NB4 (cell line): ENCODE data around the gene DUOXA2.

Source experiments
- DNase-seq: peaks from one replicate; pipeline ENCODE4 v3.0.0; 2010; ENCODE audit warnings: low read depth
- H3K4me3 ChIP-seq: one replicate; pipeline ENCODE4 v1.5.1; 2011; ENCODE audit warnings: mild to moderate bottlenecking, low read depth, low read length, moderate library complexity
- MYC ChIP-seq: IDR thresholded peaks from 2 replicates; pipeline ENCODE4 v1.6.1; 2011; ENCODE audit warnings: low read depth, low read length
- POLR2A ChIP-seq: IDR thresholded peaks from 2 replicates; pipeline ENCODE4 v1.6.1; 2011; ENCODE audit warnings: mild to moderate bottlenecking; ENCODE audit not compliant: insufficient read length; ENCODE audit errors: extremely low read depth
- TF ChIP-seq, protein P1 (sequence below): IDR thresholded peaks from 2 replicates; pipeline ENCODE4 v1.6.1; 2011; ENCODE audit warnings: low read depth, low read length
- TF ChIP-seq, protein P2 (sequence below): IDR thresholded peaks from one replicate; pipeline ENCODE4 v1.5.1; 2012; ENCODE audit warnings: low read depth, low read length

DUOXA2 gene

DNA sequence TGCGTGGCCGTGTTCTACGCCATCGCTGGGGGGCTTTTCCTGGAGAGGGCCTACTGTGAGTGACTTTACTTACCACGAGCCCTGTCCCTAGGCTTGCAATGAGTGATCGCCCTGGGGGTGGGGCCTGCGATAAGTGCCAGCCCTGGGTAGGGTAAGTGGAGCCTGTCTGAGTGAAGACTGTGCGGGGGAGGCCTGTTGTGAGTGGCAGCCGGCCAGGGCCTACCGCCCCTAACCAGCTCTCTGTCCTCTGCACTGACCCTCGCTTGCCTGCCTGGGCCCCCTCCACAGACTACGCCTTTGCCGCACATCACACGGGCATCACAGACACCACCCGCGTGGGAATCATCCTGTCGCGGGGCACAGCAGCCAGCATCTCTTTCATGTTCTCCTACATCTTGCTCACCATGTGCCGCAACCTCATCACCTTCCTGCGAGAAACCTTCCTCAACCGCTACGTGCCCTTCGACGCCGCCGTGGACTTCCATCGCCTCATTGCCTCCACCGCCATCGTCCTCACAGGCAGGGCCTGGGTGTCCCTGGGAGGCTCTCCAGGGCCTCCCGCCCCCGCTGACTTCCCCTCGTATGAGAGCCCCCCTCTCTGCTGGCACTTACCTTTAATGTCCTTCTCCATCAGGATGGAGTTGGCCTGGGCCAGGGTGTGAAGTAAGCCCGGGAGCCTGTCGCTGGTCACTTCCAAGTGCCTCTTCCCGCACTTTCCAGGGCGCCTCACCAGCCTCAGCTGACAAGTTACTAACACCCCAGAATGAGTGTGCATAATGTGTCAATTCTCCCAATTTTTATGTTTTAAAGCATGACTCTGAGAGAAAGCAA is 38.1 kb downstream of the DUOXA2 start:
- TF ChIP-seq, protein P1, sequence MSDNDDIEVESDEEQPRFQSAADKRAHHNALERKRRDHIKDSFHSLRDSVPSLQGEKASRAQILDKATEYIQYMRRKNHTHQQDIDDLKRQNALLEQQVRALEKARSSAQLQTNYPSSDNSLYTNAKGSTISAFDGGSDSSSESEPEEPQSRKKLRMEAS, result no peak
- no peak for TF ChIP-seq MYC
- TF ChIP-seq, protein P2, sequence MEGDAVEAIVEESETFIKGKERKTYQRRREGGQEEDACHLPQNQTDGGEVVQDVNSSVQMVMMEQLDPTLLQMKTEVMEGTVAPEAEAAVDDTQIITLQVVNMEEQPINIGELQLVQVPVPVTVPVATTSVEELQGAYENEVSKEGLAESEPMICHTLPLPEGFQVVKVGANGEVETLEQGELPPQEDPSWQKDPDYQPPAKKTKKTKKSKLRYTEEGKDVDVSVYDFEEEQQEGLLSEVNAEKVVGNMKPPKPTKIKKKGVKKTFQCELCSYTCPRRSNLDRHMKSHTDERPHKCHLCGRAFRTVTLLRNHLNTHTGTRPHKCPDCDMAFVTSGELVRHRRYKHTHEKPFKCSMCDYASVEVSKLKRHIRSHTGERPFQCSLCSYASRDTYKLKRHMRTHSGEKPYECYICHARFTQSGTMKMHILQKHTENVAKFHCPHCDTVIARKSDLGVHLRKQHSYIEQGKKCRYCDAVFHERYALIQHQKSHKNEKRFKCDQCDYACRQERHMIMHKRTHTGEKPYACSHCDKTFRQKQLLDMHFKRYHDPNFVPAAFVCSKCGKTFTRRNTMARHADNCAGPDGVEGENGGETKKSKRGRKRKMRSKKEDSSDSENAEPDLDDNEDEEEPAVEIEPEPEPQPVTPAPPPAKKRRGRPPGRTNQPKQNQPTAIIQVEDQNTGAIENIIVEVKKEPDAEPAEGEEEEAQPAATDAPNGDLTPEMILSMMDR, result no peak
- TF ChIP-seq POLR2A, result no peak
- no peak overlapping the region for H3K4me3 ChIP-seq
- DNase-seq, result no peak

DNA sequence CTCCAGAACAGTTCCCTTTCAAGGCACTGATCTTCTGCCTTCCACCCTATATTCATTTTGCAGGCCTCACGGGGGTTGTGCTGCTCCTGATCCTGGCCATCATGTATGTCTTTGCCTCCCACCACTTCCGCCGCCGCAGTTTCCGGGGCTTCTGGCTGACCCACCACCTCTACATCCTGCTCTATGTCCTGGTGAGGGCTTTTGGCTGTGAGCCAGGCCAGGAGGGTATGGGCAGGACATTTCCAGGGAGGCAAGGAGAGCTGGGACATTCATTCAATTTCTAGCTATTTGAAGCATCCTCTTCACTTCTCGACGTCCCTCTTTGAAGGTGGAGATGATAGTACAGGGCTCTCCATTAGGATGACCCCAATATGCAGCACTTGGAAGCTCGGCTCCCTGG is 41.6 kb downstream of the DUOXA2 start:
- H3K4me3 ChIP-seq, result no peak overlapping the region
- no peak for DNase-seq
- no peak for TF ChIP-seq MYC
- TF ChIP-seq, protein P1, result no peak
- no peak for TF ChIP-seq POLR2A
- TF ChIP-seq, protein P2, result no peak

DNA sequence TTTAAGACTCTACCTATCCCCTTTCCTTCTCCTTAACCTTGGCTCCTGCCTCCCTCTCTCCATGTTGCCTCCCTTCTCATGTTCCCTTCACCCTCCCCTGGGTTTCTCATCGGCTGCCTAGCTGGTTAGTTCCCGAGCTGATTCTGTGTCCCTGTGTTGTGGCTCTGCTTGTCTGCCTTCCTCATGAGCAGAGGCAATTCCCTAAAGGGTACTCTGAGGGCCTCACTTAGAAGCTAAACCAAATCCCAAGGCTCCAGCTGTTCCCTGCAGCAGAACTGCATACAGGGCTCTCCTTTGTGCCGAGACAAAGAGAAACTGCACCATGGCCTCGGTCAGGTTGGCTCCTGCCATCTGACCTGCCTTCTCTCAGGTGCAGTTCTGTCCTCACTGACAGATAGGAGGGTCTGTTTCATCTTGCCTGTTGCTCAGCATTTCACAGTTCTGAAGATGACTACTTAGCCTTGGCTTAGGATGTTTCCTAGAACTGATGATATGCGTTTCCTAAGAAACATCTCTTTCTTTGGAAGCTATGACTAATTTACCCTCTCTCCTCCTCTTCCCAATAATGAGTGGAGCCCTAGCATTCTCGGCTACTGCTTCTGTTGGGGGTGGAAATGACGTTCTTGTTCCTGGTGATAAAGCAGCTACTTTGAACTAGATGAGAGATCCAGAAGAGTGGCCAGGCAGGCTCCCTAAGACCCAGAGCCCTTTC is 42.8 kb downstream of the DUOXA2 start:
- H3K4me3 ChIP-seq, result no peak overlapping the region
- no peak for DNase-seq
- TF ChIP-seq, protein P1, result no peak
- TF ChIP-seq POLR2A, result no peak
- TF ChIP-seq, protein P2, result no peak

DNA sequence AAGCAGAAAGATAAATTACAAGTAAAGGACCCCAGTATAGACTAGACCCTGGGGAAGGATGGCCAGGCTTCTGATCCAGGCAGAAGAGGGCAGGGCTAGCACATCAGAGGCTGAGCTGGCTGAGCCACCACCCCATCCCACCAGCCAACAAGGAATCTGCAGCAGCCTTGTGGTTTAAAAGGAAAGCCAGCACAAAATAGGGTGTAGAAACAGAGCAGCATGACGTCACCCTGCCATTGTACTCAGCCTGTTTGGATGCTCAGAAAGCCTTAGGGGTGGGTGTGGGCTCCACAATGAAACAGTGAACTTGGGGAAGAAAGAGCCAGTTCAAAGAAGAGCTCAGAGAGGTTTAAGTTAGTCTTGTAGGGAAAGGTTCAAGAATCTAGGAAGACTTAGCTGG is 43.8 kb downstream of the DUOXA2 start:
- H3K4me3 ChIP-seq, result no peak overlapping the region
- peak; percentile 31 for DNase-seq
- TF ChIP-seq, protein P1, result no peak
- TF ChIP-seq MYC, result no peak
- TF ChIP-seq, protein P2, result no peak
- TF ChIP-seq POLR2A, result no peak

DNA sequence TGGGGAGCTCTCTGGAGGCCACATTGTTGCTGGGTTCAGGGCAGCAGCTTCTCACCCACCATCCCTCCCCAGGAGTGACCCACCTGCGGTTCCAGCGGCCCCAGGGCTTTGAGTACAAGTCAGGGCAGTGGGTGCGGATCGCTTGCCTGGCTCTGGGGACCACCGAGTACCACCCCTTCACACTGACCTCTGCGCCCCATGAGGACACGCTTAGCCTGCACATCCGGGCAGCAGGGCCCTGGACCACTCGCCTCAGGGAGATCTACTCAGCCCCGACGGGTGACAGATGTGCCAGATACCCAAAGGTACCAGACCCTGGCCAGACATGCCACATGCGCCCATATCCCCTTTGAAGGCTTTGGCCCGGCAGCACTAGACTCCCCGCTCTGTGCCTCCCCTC is 47.5 kb downstream of the DUOXA2 start:
- DNase-seq, result no peak
- no peak for TF ChIP-seq MYC
- TF ChIP-seq, protein P1, result no peak
- no peak overlapping the region for H3K4me3 ChIP-seq
